GM12875 (cell line): ENCODE measurements around the gene SLC22A5.

Experiments
- H3K4me3 ChIP-seq: one replicate; pipeline ENCODE4 v1.5.1; 2011; ENCODE audit warnings: low read depth, low read length, control low read depth
- CTCF ChIP-seq: IDR thresholded peaks from 2 replicates; pipeline ENCODE4 v1.5.1; 2011; ENCODE audit warnings: low read depth, mild to moderate bottlenecking, control low read depth, inconsistent platforms, low read length, moderate library complexity, borderline replicate concordance; ENCODE audit not compliant: insufficient read depth

SLC22A5 gene

GRCh38 chr5:132418881-132419280 is 49.4 kb downstream of the SLC22A5 start:
- H3K4me3 ChIP-seq = no peak overlapping the region
- TF ChIP-seq CTCF = no peak

- H3K4me3 ChIP-seq = no peak overlapping the region
Observed at GRCh38 chr5:132419502-132420468, 50.3 kb downstream of the SLC22A5 start.

GRCh38 chr5:132420706-132421272 is 51.3 kb downstream of the SLC22A5 start:
- H3K4me3 ChIP-seq = peak overlapping the region; percentile 13

More at GRCh38 chr5:132419502-132420468, 50.3 kb downstream of the SLC22A5 start:
- TF ChIP-seq CTCF = peak; percentile 82

GRCh38 chr5:132421462-132421861 is 52.0 kb downstream of the SLC22A5 start:
- no peak for TF ChIP-seq CTCF
- H3K4me3 ChIP-seq = no peak overlapping the region

More at GRCh38 chr5:132420706-132421272, 51.3 kb downstream of the SLC22A5 start:
- TF ChIP-seq CTCF = no peak

GRCh38 chr5:132422720-132423437 is 53.4 kb downstream of the SLC22A5 start:
- no peak overlapping the region for H3K4me3 ChIP-seq
- TF ChIP-seq CTCF = no peak

GRCh38 chr5:132423438-132423898 is 54.0 kb downstream of the SLC22A5 start:
- no peak for TF ChIP-seq CTCF
- H3K4me3 ChIP-seq = no peak overlapping the region
